T1000 (cell line): ENCODE measurements around the gene TRIOBP.
"Not testable (repeated sequence)": the region's sequence is repeated elsewhere in the genome, so short reads cannot be mapped to it uniquely, and the experiment has no call there.

Experiments used
- DNase-seq: peaks from one replicate; lab custom pipeline; 2025; ENCODE audit warnings: mixed read lengths; lab: John Stamatoyannopoulos, UW

The TRIOBP gene, protein sequence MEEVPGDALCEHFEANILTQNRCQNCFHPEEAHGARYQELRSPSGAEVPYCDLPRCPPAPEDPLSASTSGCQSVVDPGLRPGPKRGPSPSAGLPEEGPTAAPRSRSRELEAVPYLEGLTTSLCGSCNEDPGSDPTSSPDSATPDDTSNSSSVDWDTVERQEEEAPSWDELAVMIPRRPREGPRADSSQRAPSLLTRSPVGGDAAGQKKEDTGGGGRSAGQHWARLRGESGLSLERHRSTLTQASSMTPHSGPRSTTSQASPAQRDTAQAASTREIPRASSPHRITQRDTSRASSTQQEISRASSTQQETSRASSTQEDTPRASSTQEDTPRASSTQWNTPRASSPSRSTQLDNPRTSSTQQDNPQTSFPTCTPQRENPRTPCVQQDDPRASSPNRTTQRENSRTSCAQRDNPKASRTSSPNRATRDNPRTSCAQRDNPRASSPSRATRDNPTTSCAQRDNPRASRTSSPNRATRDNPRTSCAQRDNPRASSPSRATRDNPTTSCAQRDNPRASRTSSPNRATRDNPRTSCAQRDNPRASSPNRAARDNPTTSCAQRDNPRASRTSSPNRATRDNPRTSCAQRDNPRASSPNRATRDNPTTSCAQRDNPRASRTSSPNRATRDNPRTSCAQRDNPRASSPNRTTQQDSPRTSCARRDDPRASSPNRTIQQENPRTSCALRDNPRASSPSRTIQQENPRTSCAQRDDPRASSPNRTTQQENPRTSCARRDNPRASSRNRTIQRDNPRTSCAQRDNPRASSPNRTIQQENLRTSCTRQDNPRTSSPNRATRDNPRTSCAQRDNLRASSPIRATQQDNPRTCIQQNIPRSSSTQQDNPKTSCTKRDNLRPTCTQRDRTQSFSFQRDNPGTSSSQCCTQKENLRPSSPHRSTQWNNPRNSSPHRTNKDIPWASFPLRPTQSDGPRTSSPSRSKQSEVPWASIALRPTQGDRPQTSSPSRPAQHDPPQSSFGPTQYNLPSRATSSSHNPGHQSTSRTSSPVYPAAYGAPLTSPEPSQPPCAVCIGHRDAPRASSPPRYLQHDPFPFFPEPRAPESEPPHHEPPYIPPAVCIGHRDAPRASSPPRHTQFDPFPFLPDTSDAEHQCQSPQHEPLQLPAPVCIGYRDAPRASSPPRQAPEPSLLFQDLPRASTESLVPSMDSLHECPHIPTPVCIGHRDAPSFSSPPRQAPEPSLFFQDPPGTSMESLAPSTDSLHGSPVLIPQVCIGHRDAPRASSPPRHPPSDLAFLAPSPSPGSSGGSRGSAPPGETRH (N-terminal part only)

DNA sequence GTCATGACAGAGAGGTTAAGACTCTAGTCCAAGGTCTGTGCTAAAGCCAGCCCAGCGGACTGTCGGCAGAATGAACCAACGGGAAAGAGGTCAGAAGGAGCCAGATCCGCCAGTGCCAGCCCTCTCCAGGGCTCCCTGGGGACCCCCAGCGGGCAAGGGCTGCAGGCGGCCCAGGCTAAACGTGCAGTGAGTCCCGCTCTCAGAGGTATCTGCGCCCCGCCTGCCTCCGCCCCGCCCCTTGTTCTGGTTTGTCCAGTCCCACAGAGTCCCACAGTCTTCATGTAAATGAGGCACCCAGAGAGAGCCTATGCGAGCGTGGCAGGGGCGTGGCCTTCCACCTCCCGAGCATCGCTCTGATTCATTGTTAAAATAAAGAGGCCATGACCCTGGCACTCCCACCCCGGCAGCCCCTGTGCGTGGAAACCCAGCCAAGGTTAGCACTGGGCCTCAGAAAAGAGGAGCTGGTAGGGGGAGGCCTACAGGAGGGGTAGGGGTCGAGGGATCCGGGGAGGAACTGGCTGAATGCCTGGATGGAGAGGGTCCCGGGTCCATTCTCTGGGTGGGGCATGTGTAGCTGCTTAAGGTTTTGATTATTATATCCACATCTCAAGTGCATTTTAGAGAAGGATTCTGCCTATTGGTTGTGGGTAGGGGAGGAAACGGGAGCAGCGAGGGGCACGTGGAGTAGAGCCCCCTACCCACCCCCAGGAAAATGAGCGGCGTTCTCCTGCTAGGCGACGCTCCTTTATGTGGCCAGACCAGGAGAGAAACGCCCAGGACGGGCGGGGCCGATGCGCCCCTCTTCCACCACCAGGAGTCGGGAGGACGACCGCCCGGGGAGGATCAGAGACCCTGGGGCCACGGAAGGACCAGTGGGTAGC is at the start of gene TRIOBP:
TRIOBP (plus strand) TSS at position 392 of the 881 bp plus-strand sequence. CDS start 4,318 bp downstream, outside the sequence.
- peak; percentile 98 for DNase-seq

DNA sequence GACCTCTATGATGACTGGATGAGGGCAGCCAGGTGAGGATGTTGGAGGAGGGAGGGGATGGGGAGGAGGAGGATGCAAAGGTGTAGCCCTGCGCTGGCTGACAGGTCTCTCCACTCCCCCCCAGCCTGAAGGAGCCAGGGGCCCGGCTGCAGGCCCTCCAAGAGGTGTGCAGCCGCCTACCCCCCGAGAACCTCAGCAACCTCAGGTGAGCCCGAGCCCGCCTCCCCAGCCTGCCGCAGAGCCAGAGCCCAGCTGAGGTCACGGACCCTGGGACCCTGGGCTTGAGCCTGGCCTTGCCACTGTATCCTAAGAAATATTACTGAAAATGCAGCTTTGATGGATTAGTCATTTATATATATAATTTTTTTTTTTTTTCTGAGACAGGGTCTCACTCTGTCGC is 49.5 kb upstream of the TRIOBP start:
- DNase-seq, result no peak

DNA sequence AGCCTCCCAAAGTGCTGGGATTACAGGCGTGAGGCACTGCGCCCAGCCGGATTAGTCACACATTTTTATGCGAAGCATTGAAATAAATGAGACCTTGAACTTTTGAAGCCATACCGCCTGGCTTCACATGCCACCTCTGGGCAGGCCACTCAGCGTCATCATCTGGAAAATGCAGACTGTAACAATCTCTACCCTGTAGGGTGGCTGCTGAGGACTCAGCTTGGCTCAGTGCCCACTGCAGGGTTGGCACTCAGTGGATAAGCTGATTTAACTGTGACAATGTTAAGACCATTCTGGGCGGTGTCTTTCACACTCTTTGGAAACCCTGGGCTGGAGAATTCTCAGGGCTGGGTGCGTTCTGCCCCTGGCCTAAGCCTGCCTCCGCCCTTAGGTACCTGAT is 48.9 kb upstream of the TRIOBP start:
- no peak for DNase-seq

DNA sequence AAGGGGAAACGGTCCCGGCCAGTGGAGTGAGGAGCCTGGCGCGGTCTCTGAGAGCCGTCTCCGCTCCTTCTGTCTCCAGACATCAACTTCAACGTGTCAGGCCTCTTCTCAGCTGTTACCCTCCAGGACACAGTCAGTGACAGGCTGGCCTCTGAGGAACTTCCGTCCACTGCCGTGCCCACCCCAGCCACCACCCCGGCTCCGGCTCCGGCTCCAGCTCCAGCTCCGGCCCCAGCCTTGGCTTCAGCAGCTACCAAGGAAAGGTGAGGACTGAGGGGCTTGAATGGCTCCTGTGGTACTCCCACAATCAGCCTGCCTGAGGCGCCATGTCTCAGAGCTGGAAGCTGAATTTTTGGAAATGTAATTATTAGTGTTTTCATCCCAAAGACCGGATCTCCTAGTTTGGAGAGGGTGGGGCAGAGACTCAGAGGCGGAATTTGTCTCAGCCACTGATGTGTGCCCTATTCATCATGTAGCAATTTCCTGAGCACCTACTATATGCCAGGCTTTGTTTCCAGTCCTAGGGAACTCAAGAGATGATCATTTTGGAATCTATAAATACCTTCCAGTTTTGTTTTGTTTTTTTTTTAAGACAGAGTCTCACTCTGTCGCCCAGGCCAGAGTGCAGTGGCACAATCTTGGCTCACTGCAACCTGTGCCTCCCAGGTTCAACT is 46.2 kb upstream of the TRIOBP start:
- no peak for DNase-seq

DNA sequence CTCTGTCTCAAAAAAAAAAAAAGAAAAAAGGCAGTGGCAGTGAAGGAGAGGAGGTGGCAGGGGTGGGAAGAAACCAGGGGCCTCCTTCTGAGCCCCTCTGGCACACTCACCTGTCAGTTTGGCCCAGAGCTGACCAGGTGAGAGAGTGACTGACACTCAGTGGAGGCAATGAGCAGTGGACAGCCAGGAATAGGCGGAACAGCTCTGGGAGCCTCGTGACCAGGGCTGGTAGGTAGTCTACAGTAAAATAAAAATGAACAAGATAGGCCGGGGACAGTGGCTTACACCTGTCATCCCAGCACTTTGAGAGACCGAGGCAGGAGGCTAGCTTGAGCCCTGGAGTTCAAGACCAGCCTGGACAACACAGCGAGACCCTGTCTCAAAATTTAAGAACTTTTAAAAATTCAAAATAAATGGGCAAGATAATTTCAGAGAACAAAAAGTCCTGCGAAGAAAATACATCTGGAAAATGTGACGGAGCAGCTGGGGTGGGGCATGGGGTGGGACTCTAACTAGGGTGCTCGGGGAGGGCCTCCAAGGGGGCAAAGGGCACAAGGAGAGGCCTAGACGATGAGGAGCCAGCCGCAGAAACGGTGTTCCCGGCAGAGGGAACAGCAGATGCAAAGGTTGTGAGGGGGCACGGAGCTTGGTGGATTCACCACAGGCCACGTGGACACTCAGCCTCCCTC is 42.1 kb upstream of the TRIOBP start:
- DNase-seq, result no peak

DNA sequence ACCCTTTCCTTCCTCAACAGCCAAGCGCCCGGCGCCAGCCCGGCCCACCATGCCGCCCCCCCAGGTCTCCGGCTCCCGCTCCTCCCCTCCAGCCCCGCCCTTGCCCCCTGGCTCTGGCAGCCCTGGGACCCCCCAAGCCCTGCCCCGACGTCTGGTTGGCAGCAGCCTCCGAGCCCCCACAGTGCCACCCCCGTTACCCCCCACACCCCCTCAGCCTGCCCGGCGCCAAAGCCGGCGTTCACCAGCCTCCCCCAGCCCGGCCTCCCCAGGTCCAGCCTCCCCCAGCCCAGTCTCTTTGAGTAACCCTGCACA is 41.6 kb upstream of the TRIOBP start:
- no peak for DNase-seq

DNA sequence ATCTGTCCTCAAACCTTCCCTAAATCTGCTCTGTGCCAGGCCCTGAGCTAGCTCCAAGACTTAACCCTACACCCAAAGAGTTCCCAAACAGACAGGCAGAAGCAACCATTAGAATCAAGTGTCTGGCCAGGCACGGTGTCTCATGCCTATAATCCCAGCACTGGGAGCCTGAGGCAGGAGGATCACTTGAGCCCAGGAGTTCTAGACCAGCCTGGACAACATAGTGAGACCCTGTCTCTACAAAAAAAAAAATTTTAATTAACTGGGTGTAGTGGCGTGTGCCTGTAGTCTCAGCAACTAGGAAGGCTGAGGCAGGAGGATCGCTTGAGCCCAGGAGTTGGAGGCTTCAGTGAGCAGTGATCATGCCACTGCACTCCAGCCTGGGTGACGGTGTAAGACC is 40.3 kb upstream of the TRIOBP start:
- not testable (repeated sequence) for DNase-seq

DNA sequence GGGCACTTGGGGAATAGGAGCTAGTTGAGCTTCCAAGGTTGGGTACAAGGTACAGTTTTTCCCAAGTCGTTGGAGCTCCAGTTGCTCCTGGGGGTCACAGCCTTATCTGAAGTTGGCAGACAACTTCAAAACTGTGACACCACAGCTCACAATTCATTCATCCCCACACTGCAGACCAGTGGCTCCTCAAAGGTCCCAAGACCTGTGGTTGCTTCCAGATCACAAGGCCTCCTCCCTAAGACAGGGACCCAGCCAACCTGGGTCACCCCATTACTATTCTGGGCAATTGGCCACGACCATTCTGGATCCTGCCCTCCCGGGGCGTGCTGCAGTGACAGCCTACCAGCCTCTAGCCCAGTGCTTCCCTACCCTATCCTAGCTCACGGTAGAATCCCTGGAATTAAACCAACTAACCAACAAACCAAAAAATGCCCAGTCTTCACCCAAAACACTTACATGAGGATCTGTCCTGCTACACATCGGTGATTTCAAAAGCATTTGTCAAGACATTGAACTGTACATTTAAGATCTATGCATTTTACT is 39.2 kb upstream of the TRIOBP start:
- no peak for DNase-seq

DNA sequence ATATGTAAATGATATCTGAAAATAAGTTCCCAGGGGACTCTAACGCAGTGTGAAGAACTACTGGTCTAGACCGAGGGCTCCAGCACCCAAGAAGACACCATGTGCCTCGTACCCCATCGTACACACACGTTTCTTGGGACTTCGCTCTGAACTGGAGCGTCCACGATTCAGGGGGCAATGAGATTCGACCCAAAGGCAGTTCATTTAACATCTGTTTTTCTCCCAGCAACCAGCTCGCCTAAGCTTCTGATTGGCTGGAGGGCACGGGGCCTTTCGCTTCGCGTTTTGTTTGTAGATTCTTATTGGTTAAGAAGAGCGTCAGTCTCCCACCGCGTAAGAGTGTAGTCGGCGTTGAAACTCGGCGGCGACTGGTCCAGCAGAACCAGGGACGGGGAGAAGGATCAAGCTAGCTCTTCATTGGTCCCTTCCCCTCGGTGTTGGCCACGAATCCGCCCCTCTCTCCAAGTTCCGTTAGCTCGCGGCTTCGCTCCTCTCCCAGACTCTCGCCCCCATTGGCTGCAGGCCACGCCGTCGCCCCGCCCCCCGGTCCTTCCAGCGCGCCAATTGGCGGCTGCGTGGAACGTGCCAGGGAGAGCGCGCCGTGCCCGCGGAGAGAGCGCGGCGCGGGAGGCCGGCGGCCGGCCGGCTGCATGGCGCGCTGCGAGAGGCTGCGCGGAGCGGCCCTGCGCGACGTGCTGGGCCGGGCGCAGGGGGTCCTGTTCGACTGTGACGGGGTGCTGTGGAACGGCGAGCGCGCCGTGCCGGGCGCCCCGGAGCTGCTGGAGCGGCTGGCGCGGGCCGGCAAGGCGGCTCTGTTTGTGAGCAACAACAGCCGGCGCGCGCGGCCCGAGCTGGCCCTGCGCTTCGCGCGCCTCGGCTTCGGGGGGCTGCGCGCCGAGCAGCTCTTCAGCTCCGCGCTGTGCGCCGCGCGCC is 38.4 kb upstream of the TRIOBP start, which contains the start of gene PDXP:
PDXP (plus strand) TSS at position 591 of the 933 bp plus-strand sequence; CDS start at position 651, 60 bp downstream.
- peak; percentile 98 for DNase-seq

DNA sequence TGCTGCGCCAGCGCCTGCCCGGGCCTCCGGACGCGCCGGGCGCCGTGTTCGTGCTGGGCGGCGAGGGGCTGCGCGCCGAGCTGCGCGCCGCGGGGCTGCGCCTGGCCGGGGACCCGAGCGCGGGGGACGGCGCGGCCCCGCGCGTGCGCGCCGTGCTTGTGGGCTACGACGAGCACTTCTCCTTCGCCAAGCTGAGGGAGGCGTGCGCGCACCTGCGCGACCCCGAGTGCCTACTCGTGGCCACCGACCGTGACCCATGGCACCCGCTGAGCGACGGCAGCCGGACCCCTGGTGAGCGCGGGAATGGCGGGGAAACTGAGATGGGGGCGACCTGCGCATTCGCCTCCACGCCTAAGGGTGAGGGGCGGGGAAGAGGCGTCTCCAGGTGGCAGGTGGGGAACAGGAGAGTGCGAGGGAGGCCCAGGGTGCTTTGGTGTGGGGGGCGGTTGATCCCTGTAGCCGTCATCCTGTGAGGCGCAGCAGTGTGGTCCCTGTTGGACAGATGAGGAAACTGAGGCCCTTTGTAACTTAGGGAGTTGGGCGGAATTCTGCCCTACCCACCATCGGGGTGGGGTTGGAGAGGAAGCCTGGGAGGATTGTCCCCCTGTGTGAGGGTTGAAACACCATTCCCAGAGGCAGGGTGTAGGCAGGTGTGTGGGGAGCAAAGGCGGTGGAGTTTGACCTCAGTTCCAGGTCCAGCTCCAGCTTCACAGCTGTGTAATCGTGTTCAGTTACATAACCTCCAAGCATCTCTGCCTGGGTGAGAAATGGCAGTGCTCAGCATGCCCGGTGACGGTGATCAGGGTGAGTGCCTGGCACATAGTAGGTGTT is 37.6 kb upstream of the TRIOBP start:
- DNase-seq, result no peak

DNA sequence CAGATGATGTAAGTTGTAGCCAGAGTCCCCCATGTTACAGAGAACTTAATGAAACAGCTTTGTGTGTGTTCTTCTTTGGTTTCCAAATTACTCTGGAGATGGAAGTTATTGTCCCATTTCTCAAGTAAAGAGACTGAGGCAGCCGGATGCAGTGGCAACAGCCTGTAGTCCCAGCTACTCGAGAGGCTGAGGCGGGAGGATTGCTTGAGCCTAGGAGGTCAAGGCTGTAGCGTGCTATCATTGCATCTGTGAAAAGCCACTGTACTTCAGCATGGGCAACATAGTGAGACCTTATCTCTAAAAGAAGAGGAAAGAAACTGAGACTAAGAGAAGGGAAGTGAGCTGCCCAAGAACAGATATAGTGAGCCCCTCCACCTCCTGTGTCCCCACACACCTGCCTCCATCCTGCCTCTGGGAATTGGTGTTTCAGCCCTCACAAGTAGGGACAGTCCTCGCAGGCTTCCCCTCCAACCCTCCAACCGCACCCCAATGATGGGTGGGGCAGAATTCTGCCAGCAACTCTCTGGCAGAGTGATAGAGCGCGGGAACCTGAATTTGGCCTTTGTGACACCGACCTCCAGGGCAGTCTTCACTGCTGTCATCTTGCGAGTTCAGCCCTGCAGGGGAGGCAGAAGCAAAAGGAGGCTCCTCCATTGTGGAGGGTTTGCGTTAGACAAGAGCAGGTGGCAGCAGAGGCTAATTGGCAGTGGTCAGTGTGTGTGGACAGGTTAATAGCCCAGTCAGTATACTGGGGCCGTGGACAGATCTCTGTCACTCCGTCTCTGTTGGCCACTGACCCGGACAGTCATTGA is 36.7 kb upstream of the TRIOBP start:
- no peak for DNase-seq

DNA sequence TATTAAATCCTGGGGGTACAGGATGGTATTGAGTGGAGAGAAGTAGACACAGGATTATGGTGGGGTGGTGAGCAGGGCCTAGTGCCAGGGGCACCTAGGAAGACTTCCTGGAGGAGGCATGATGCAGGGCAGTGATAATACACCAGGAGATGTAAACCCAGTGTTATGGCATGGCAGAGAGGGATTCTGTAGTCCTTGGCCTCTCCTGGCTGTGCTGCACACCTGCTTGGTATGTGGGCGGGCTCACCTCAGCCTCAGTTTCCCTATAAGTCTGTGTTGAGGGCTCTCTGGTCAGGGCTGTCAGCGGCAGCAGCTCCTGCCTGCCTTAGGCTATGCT is 36.2 kb upstream of the TRIOBP start:
- no peak for DNase-seq

DNA sequence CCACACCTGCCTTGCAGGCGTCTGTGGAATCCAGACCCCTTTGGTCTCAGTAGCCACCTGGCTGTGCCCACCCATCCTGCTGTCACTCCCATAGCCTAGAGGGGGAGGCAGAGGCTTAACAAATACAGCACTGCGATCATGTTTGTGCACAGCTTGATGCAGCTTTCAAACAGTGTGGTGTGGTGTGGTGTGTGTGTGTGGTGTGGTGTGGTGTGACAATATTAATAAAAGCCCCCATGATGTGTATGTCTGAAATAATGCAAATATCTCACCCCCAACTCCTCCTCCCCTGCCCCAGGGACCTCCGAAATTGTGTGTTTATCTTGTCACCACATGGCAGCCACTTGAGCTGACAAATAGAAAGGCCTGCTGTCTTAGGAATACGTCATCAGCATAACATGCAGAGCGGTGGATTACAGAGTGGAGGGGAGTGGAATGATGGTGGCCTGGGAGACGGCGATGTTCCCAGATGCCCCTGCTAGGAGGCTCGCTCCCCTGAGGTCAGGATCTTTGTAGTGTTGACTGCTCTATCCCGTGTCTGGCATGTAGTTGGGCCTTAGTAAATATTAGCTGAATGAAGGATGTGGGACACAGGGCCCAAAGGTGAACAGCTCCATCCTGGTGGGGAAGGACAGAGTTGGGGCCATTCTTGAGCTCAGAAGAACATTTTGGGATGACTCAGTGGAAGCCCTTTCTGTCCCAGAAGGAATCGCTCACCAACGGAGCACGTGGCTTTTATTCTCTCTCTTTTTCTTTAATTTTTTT is 35.5 kb upstream of the TRIOBP start:
- DNase-seq, result no peak

DNA sequence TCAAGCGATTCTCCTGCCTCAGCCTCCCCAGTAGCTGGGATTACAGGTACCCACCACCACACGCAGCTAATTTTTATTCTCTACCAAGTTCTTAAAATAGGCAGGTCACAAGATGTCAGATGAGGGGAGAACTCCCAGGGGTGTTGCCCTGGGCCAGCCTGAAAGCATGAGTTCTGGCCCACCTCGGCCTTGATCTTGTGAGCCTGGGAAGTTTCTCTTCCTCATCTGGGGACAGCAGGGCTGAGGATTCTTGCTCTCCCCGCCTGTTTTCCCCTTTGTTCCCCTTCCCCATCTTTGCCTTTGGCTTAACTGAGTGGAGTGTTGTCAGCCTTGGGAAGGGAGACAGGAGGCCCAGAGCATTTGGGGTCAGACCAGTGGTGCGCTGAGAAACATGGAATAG is 34.8 kb upstream of the TRIOBP start:
- no peak for DNase-seq

DNA sequence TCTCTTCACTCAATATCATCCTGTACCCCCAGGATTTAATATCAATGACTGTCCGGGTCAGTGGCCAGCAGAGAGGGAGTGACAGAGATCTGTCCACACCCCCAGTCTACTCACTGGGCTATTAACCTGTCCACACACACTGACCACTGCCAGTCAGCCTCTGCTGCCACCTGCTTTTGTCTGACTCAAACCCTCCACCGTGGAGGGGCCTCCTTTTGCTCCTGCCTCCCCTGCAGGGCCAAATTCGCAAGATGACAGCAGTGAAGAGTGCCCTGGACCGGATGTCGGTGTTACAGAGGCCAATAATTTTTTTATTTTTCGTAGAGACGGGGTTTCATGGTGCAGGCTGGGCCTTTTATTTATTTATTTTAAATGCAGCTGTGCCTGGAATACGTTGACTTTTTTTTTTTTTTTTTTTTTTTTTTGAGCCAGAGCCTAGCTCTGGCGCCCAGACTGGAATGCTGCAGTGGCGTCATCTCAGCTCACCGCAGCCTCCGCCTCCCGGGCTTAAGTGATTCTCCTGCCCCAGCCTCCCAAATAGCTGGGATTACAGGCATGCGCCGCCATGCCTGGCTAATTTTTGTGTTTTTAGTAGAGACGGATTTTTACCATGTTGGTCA is 33.2 kb upstream of the TRIOBP start:
- DNase-seq, result no peak
